CD4-positive, alpha-beta T cell treated with Interleukin-12 subunit alpha and Interleukin-12 subunit beta, for 1 hour (primary cell): ENCODE results near the gene MAPK12.
A peak's percentile ranks its signal among the peaks of the same experiment; 100 is the strongest.
"Not testable (repeated sequence)": the region's sequence is repeated elsewhere in the genome, so short reads cannot be mapped to it uniquely, and the experiment has no call there.

Experiments
- DNase-seq: peaks from one replicate; pipeline ENCODE4 v3.0.0-alpha.2; 2020

Gene MAPK12

GRCh38 chr22:50210378-50211139, 50.9 kb downstream of the MAPK12 start:
- no peak for DNase-seq

- peak; percentile 77 for DNase-seq
These were observed 51.6 kb downstream of the MAPK12 start for GRCh38 chr22:50209893-50210292.

GRCh38 chr22:50208939-50209892, 52.3 kb downstream of the MAPK12 start:
- no peak for DNase-seq

- DNase-seq: no peak
These were observed 53.0 kb downstream of the MAPK12 start for GRCh38 chr22:50208430-50208938.

GRCh38 chr22:50207383-50208140, 53.9 kb downstream of the MAPK12 start:
- no peak for DNase-seq

- no peak for DNase-seq
These were observed 54.9 kb downstream of the MAPK12 start for GRCh38 chr22:50206599-50206998.

GRCh38 chr22:50205781-50206569, 55.5 kb downstream of the MAPK12 start:
- no peak for DNase-seq

GRCh38 chr22:50204998-50205397, 56.5 kb downstream of the MAPK12 start:
- not testable (repeated sequence) for DNase-seq

- DNase-seq: no peak
These were observed 56.9 kb downstream of the MAPK12 start for GRCh38 chr22:50204571-50204970.

GRCh38 chr22:50203288-50203687, 58.2 kb downstream of the MAPK12 start:
- no peak for DNase-seq
